ENCODE data around the gene DECR2. TPM values are rescaled to one million over a fixed set of nuclear protein-coding genes. Genes with fewer than 3 reads are reported as not detected.

Gene DECR2
- total and polyA plus RNA-seq, 2 of the 13 experiments (the other 11 are each of a cell fraction or from before 2014, with no cell fraction given), result 36.3 to 44.6 TPM

DNA sequence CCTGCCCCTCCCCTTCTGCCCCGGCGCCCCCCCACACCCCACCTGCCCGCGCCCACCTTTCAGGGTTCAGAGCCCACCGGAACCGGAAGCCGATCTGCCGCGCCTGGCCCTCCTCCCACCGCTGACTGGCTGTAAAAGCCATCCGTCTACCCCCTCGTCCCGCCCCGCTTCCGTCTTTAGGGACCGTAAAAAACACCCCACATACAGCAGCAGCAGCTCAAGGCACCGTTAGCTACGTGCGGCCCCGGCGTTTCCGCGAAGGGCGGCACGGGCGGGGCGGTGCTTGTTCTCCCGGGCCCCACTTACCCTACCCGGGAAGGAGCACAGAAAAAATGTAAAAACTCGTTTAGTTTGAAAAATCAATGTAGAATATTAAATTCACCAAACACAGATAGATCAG lies 31.2 kb upstream of the DECR2 start, which contains the start of gene MRPL28 (continued):
- TF ChIP-seq HNF1B (CRISPR knock-in tag; IDR thresholded peaks at IDR 0.05), result peak; percentile 48; the same call in 1 of the 2 replicates
- TF ChIP-seq ATF7-NPFF (CRISPR knock-in tag; IDR thresholded peaks at IDR 0.05; ENCODE audit: low read depth), result no peak
- peak; percentile 93 for TF ChIP-seq GABPB1 (CRISPR knock-in tag; IDR thresholded peaks at IDR 0.05)
- no peak for TF ChIP-seq REL (CRISPR knock-in tag; conservative IDR thresholded peaks at IDR 0.05)
- TF ChIP-seq MYC (CRISPR knock-in tag; IDR thresholded peaks at IDR 0.05; ENCODE audit: borderline replicate concordance), result no peak
- TF ChIP-seq DNMT1 (CRISPR knock-in tag; IDR thresholded peaks at IDR 0.05), result no peak
- TF ChIP-seq IRF9 (CRISPR knock-in tag; IDR thresholded peaks at IDR 0.05; ENCODE audit: borderline replicate concordance), result no peak
- no peak for TF ChIP-seq ZNF451 (CRISPR knock-in tag; IDR thresholded peaks at IDR 0.05)
- no peak for TF ChIP-seq ZNF576 (CRISPR knock-in tag; IDR thresholded peaks at IDR 0.05)
- no peak for TF ChIP-seq DRAP1 (CRISPR knock-in tag; IDR thresholded peaks at IDR 0.05)
- no peak for TF ChIP-seq TRAFD1 (CRISPR knock-in tag; IDR thresholded peaks at IDR 0.05; ENCODE audit: borderline replicate concordance)
- TF ChIP-seq ZNF563 (CRISPR knock-in tag; IDR thresholded peaks at IDR 0.05), result no peak
- TF ChIP-seq ZNF513 (CRISPR knock-in tag; conservative IDR thresholded peaks at IDR 0.05), result no peak
- TF ChIP-seq ZSCAN12 (CRISPR knock-in tag; IDR thresholded peaks at IDR 0.05), result no peak
- no peak for TF ChIP-seq KDM3A (CRISPR knock-in tag; IDR thresholded peaks at IDR 0.05; ENCODE audit: low read depth)
- TF ChIP-seq ZNF30 (CRISPR knock-in tag; IDR thresholded peaks at IDR 0.05), result no peak
- no peak for TF ChIP-seq ATM (IDR thresholded peaks at IDR 0.05; ENCODE audit: borderline replicate concordance)

Measured in HepG2 (cell line).